Measurements from ENCODE around the gene SLC8B1.

DNA sequence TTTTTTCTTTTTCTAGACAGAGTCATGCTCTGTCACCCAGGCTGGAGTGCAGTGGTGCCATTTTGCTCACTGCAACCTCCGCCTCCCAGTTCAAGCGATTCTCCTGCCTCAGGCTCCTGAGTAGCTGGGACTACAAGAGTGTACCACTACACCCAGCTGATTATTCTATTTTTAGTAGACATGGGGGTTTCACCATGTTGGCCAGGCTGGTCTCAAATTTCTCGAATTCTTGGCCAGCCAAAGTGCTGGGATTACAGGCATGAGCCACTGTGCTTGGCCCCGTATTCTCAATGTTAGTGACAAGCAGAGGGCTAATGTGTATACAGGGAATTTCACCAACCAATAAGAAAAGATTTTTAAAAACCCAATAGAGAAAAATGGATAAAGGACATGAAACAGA is 31.9 kb upstream of the SLC8B1 start:
- TF ChIP-seq, protein P1, sequence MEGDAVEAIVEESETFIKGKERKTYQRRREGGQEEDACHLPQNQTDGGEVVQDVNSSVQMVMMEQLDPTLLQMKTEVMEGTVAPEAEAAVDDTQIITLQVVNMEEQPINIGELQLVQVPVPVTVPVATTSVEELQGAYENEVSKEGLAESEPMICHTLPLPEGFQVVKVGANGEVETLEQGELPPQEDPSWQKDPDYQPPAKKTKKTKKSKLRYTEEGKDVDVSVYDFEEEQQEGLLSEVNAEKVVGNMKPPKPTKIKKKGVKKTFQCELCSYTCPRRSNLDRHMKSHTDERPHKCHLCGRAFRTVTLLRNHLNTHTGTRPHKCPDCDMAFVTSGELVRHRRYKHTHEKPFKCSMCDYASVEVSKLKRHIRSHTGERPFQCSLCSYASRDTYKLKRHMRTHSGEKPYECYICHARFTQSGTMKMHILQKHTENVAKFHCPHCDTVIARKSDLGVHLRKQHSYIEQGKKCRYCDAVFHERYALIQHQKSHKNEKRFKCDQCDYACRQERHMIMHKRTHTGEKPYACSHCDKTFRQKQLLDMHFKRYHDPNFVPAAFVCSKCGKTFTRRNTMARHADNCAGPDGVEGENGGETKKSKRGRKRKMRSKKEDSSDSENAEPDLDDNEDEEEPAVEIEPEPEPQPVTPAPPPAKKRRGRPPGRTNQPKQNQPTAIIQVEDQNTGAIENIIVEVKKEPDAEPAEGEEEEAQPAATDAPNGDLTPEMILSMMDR (IDR thresholded peaks at IDR 0.05) = no peak
- no peak for TF ChIP-seq POLR2A (IDR thresholded peaks at IDR 0.05)
